H9 (cell line): ENCODE results near the gene UVRAG. TPM values are rescaled to one million over a fixed set of nuclear protein-coding genes. Genes with fewer than 3 reads are reported as not detected.

Source experiments
- DNase-seq: peaks from one replicate; pipeline ENCODE4 v3.0.0-alpha.2; 2017
- H2AFZ ChIP-seq: one replicate; pipeline ENCODE4 v1.6.1; 2013; ENCODE audit warnings: mild to moderate bottlenecking, low read length, control low read depth, moderate library complexity
- H2AK5ac ChIP-seq: 2 replicates; pipeline ENCODE4 v1.6.1; 2013; ENCODE audit warnings: low read length, control low read depth, mixed read lengths; ENCODE audit not compliant: insufficient read length
- H2BK120ac ChIP-seq: one replicate; pipeline ENCODE4 v1.6.1; 2013; ENCODE audit warnings: low read depth, mild to moderate bottlenecking, low read length, control low read depth, inconsistent platforms; ENCODE audit not compliant: poor library complexity, severe bottlenecking
- H2BK12ac ChIP-seq: 2 replicates; pipeline ENCODE4 v1.6.1; 2013; ENCODE audit warnings: low read length, control low read depth, mixed read lengths, low read depth; ENCODE audit not compliant: insufficient read length
- H2BK15ac ChIP-seq: 2 replicates; pipeline ENCODE4 v1.6.1; 2013; ENCODE audit warnings: low read depth, low read length, control low read depth
- H2BK20ac ChIP-seq: one replicate; pipeline ENCODE4 v1.6.1; 2013; ENCODE audit warnings: low read depth, mild to moderate bottlenecking, low read length, control low read depth, inconsistent platforms; ENCODE audit not compliant: poor library complexity, severe bottlenecking
- H2BK5ac ChIP-seq: 2 replicates; pipeline ENCODE4 v1.6.1; 2013; ENCODE audit warnings: low read length, control low read depth, mixed read lengths; ENCODE audit not compliant: insufficient read length
- H3K14ac ChIP-seq: 2 replicates; pipeline ENCODE4 v1.6.1; 2013; ENCODE audit warnings: low read length, control low read depth; ENCODE audit not compliant: insufficient read depth
- H3K18ac ChIP-seq: 2 replicates; pipeline ENCODE4 v1.6.1; 2013; ENCODE audit warnings: low read depth, mild to moderate bottlenecking, mixed read lengths, low read length, control low read depth; ENCODE audit not compliant: insufficient read length
- H3K23ac ChIP-seq: 2 replicates; pipeline ENCODE4 v1.6.1; 2013; ENCODE audit warnings: low read length, control low read depth, mixed read lengths, low read depth; ENCODE audit not compliant: insufficient read length
- H3K23me2 ChIP-seq: 2 replicates; pipeline ENCODE4 v1.6.1; 2013; ENCODE audit warnings: low read depth, mild to moderate bottlenecking, mixed read lengths, low read length, control low read depth; ENCODE audit not compliant: insufficient read length, poor library complexity, severe bottlenecking
- H3K27ac ChIP-seq: 2 replicates; pipeline ENCODE4 v1.5.1; 2013; ENCODE audit warnings: low read length, control low read depth, mixed read lengths, low read depth; ENCODE audit not compliant: insufficient read length
- H3K27me3 ChIP-seq: 2 replicates; pipeline ENCODE4 v1.6.1; 2013; ENCODE audit warnings: low read length, control low read depth, inconsistent platforms; ENCODE audit not compliant: insufficient read depth
- H3K4ac ChIP-seq: 2 replicates; pipeline ENCODE4 v1.6.1; 2013; ENCODE audit warnings: low read depth, mild to moderate bottlenecking, control low read depth, inconsistent platforms, low read length, moderate library complexity
- H3K4me1 ChIP-seq: 2 replicates; pipeline ENCODE4 v1.6.1; 2013; ENCODE audit warnings: low read length, control low read depth, inconsistent platforms; ENCODE audit not compliant: insufficient read depth
- H3K4me2 ChIP-seq: 2 replicates; pipeline ENCODE4 v1.6.1; 2013; ENCODE audit warnings: low read length, control low read depth, mixed read lengths; ENCODE audit not compliant: insufficient read length, insufficient read depth
- H3K56ac ChIP-seq: 2 replicates; pipeline ENCODE4 v1.6.1; 2013; ENCODE audit warnings: low read depth, mild to moderate bottlenecking, mixed read lengths, low read length, control low read depth; ENCODE audit not compliant: insufficient read length
- H3K79me1 ChIP-seq: 2 replicates; pipeline ENCODE4 v1.6.1; 2013; ENCODE audit warnings: low read depth, mild to moderate bottlenecking, moderate library complexity, low read length, control low read depth, inconsistent platforms; ENCODE audit not compliant: insufficient read depth, poor library complexity, severe bottlenecking
- H3K79me2 ChIP-seq: 2 replicates; pipeline ENCODE4 v1.6.1; 2013; ENCODE audit warnings: low read length, control low read depth, inconsistent platforms; ENCODE audit not compliant: insufficient read depth
- H3K9ac ChIP-seq: 2 replicates; pipeline ENCODE4 v1.6.1; 2013; ENCODE audit warnings: low read length, control low read depth, mixed read lengths; ENCODE audit not compliant: insufficient read length; ENCODE audit errors: extremely low read depth
- H3K9me3 ChIP-seq: one replicate; pipeline ENCODE4 v1.6.1; 2013; ENCODE audit warnings: low read depth, low read length, inconsistent platforms; ENCODE audit not compliant: control insufficient read depth
- H3T11ph ChIP-seq: one replicate; pipeline ENCODE4 v1.6.1; 2013; ENCODE audit warnings: mild to moderate bottlenecking, low read length, control low read depth, inconsistent platforms
- H4K20me1 ChIP-seq: one replicate; pipeline ENCODE4 v1.6.1; 2013; ENCODE audit not compliant: control insufficient read depth, insufficient read length, insufficient read depth
- H4K5ac ChIP-seq: 2 replicates; pipeline ENCODE4 v1.6.1; 2013; ENCODE audit warnings: low read depth, mild to moderate bottlenecking, mixed read lengths, low read length, control low read depth; ENCODE audit not compliant: insufficient read length
- H4K8ac ChIP-seq: replicated peaks from 2 replicates; pipeline ENCODE4 v1.6.1; 2013; ENCODE audit warnings: low read length, control low read depth, mixed read lengths, low read depth; ENCODE audit not compliant: insufficient read length
- H4K91ac ChIP-seq: 2 replicates; pipeline ENCODE4 v1.6.1; 2013; ENCODE audit warnings: low read depth, mild to moderate bottlenecking, moderate library complexity, mixed read lengths, low read length, control low read depth; ENCODE audit not compliant: insufficient read length
- H3K27ac Mint-ChIP-seq, 3 experiments: 2 replicates in 2 of 3; 3 replicates in 1 of 3; pipeline ENCODE4 v1.8.0; 2020 to 2021; ENCODE audit warnings: mixed read lengths in 3 of 3, mild to moderate bottlenecking in 1 of 3, moderate library complexity in 1 of 3
- H3K27me3 Mint-ChIP-seq: 2 replicates; pipeline ENCODE4 v1.8.0; 2021; ENCODE audit warnings: low read depth, mild to moderate bottlenecking, moderate library complexity, mixed read lengths
- H3K36me3 Mint-ChIP-seq, 3 experiments: 2 replicates in 2 of 3; 3 replicates in 1 of 3; pipeline ENCODE4 v1.8.0; 2020 to 2021; ENCODE audit warnings: low read depth in 3 of 3, mixed read lengths in 3 of 3; ENCODE audit not compliant: insufficient read depth in 1 of 3
- H3K4me1 Mint-ChIP-seq, 2 experiments: 2 replicates each; pipeline ENCODE4 v1.8.0; 2020; ENCODE audit warnings: mixed read lengths in 2 of 2
- H3K4me3 Mint-ChIP-seq, 2 experiments: 2 replicates in 1 of 2; 3 replicates in 1 of 2; pipeline ENCODE4 v1.8.0; 2020 to 2021; ENCODE audit warnings: mild to moderate bottlenecking in 2 of 2, mixed read lengths in 2 of 2, moderate library complexity in 1 of 2
- H3K9me3 Mint-ChIP-seq, 2 experiments: 2 replicates in 1 of 2; 3 replicates in 1 of 2; pipeline ENCODE4 v1.8.0; 2020; ENCODE audit warnings: mild to moderate bottlenecking in 2 of 2, mixed read lengths in 2 of 2, moderate library complexity in 1 of 2
- WGBS: extraction: QIAGEN DNeasy Blood & Tissue Kit; methylation state at CpG from one replicate; pipeline ENCODE4 v1.1.7; 2013; ENCODE audit warnings: missing lambda C conversion rate, low lambda C conversion rate, mixed read lengths; ENCODE audit not compliant: insufficient read length; ENCODE audit errors: extremely low coverage; 5-methylcytosine and 5-hydroxymethylcytosine counted together
- total RNA-seq: library from RNA; stranded (reverse); gene quantifications from 2 replicates; pipeline ENCODE4 v1.2.1, GENCODE V29; 2021
- TF ChIP-seq, protein P1 (sequence below): fragments of 200-600 bp; sonication (generic); conservative IDR thresholded peaks from 3 replicates; pipeline ENCODE4 v1.8.0; 2021; ENCODE audit warnings: antibody characterized with exemption, mild to moderate bottlenecking

UVRAG gene
- total RNA-seq, 1 experiment from 2014 or later = 18.5 TPM

DNA sequence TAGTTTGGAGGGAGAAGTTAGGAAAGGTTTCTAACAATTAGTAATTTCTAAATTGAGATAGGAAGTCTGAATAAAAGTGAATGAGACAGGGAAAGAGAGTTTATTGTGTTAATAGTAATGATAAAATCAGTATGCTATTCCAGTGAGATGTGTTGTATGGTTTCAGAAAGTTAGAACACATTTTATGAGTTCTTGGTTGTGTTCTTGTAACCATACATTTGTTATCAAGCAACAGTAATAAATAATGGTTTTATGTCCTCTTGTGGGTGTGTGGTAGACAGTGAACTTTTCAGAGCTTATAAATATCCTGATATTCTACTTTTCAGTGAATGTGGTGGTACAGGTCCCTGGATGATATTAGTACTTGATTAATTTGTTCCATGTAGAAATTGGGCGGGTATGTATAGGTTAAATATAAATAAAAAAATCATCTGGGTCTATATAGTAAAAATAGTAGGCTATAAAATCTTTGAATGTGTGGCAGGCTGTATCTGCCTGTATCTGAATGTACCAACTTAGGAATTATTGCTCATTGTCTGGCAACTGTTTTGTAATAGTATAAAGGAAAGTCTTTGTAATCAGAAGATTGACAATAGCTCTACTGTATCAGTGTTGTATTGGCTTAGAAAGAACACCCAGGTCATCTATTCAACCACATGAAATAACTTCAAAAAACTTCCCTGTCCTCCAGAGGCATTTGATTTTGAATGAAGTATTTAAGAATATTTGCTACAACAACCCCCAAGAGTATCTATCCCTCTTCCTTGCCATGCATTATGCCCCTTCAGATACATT, 54.8 kb downstream of the UVRAG start:
- Histone ChIP-seq H3K23me2 (no peaks in the 10 kb centered on the region), H3K14ac (no peak overlapping the region), H4K20me1 (no peaks in the 10 kb centered on the region), H3K4ac (no peak overlapping the region), H2BK120ac (no peak overlapping the region), H3K9ac (no peak overlapping the region), H3K27ac (no peak overlapping the region), H2AFZ (no peak overlapping the region), H4K8ac (no peak overlapping the region), H2AK5ac (no peak overlapping the region), H3K4me1 (no peaks in the 10 kb centered on the region), H3K79me1 (no peaks in the 10 kb centered on the region), H3K56ac (no peak overlapping the region), H2BK15ac (no peak overlapping the region), H3K27me3 (no peaks in the 10 kb centered on the region), H4K5ac (no peak overlapping the region), H3K9me3 (no peaks in the 10 kb centered on the region), H3K79me2 (no peaks in the 10 kb centered on the region), H3K23ac (no peak overlapping the region), H2BK5ac (no peak overlapping the region), H4K91ac (no peak overlapping the region), H3K18ac (no peak overlapping the region), H2BK12ac (no peak overlapping the region), H2BK20ac (no peak overlapping the region), H3T11ph (no peak overlapping the region), H3K4me2 (no peak overlapping the region)
- WGBS = 100% methylated on average over 1 of the region's 1 CpG
- Mint-ChIP-seq H3K4me3 (no peak overlapping the region), H3K27me3 (no peaks in the 10 kb centered on the region), H3K27ac (no peak overlapping the region), H3K4me1 (peaks cover 9 to 12% of the 10 kb centered on the region in 2 experiments), H3K36me3 (no peaks in the 10 kb centered on the region; a peak in 1 of 7 replicates), H3K9me3 (no peaks in the 10 kb centered on the region)
- TF ChIP-seq, protein P1, sequence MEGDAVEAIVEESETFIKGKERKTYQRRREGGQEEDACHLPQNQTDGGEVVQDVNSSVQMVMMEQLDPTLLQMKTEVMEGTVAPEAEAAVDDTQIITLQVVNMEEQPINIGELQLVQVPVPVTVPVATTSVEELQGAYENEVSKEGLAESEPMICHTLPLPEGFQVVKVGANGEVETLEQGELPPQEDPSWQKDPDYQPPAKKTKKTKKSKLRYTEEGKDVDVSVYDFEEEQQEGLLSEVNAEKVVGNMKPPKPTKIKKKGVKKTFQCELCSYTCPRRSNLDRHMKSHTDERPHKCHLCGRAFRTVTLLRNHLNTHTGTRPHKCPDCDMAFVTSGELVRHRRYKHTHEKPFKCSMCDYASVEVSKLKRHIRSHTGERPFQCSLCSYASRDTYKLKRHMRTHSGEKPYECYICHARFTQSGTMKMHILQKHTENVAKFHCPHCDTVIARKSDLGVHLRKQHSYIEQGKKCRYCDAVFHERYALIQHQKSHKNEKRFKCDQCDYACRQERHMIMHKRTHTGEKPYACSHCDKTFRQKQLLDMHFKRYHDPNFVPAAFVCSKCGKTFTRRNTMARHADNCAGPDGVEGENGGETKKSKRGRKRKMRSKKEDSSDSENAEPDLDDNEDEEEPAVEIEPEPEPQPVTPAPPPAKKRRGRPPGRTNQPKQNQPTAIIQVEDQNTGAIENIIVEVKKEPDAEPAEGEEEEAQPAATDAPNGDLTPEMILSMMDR = no peak
- DNase-seq = no peak
